ENCODE measurements around the gene SHROOM1. TPM values are rescaled to one million over a fixed set of nuclear protein-coding genes. Genes with fewer than 3 reads are reported as not detected.
A peak's percentile ranks its signal among the peaks of the same experiment; 100 is the strongest.

Gene SHROOM1
- total RNA-seq, 5 donors from 2014 or later (not counting 1 experiment from before 2014, with no cell fraction given) = 0.35 to 1.1 (median 0.62) TPM; not detected in 2

GRCh38 chr5:132838516-132839282 is 8.3 kb upstream of the SHROOM1 start:
- H3K27ac Mint-ChIP-seq = no peak overlapping the region
- no peaks in the 10 kb centered on the region for H3K36me3 ChIP-seq (ENCODE audit: control insufficient read depth in 2 of 2, extremely low read depth in 1 of 2, insufficient read depth in 1 of 2, low read length in 1 of 2)
- no peak for ATAC-seq (replicated peaks in 1 of 4)
- whole genome bisulfite sequencing (ENCODE audit: insufficient coverage) = 75% methylated on average over 3 of the region's 3 CpGs
- no peak for DNase-seq
- H3K4me3 Mint-ChIP-seq = no peak overlapping the region
- H3K4me3 ChIP-seq (ENCODE audit: control insufficient read depth in 1 of 2, extremely low read depth in 1 of 2, low read length in 1 of 2) = no peak overlapping the region
- H3K9me3 ChIP-seq = no peaks in the 10 kb centered on the region
- POLR2A ChIA-PET = no interaction called here
- CTCF ChIA-PET = no interaction called here
- H3K9me3 Mint-ChIP-seq = no peaks in the 10 kb centered on the region
- H3K4me1 ChIP-seq (ENCODE audit: control insufficient read depth in 1 of 2, extremely low read depth in 1 of 2, insufficient read depth in 2 of 2, low read length in 2 of 2) = no peaks in the 10 kb centered on the region
- H3K36me3 Mint-ChIP-seq = no peaks in the 10 kb centered on the region
- H3K4me1 Mint-ChIP-seq = no peaks in the 10 kb centered on the region
- H3K27ac ChIP-seq (ENCODE audit: low read length) = no peak overlapping the region
- peaks cover 0 to 4% of the 10 kb centered on the region in 2 experiments for H3K27me3 ChIP-seq (replicated peaks in 1 of 2; ENCODE audit: control insufficient read depth in 2 of 2, extremely low read depth in 1 of 2, insufficient read depth in 2 of 2, low read length in 1 of 2)
- H3K27me3 Mint-ChIP-seq = peaks cover 0 to 4% of the 10 kb centered on the region in 2 donors

DNA sequence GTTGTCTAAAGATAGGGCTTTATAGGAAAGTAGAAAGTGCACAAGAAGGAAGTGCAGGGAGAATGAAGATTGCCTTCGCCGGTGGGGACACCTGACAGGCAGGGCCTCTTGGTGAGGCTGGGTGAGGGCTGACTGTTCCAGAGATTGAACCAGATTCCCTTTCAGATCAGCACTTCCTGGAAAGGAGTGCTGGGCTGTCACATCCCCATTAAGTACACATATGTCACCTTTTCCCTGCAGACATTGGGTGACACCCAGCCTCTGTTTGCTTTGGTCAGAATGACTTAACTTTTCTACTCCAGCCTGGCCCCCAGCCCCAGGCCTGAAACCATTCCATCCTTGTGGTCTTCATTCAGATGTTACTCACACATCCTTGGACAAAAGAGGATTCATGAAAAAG is 7.4 kb upstream of the SHROOM1 start:
- Mint-ChIP-seq H3K36me3 (no peaks in the 10 kb centered on the region), H3K9me3 (no peaks in the 10 kb centered on the region), H3K27ac (no peak overlapping the region), H3K4me1 (no peaks in the 10 kb centered on the region), H3K27me3 (peaks cover under 1 to 4% of the 10 kb centered on the region in 2 donors), H3K4me3 (no peak overlapping the region)
- H3K36me3 ChIP-seq (ENCODE audit: control insufficient read depth in 2 of 2, extremely low read depth in 1 of 2, insufficient read depth in 1 of 2, low read length in 1 of 2) = no peaks in the 10 kb centered on the region
- no peak overlapping the region for H3K27ac ChIP-seq (ENCODE audit: low read length)
- WGBS (ENCODE audit: insufficient coverage) = 82% methylated on average over 2 of the region's 2 CpGs
- H3K27me3 ChIP-seq (replicated peaks in 1 of 2; ENCODE audit: control insufficient read depth in 2 of 2, extremely low read depth in 1 of 2, insufficient read depth in 2 of 2, low read length in 1 of 2) = peaks cover 0 to 4% of the 10 kb centered on the region in 2 experiments
- ChIA-PET CTCF (no interaction called here), POLR2A (no interaction called here)
- ATAC-seq (replicated peaks in 1 of 4) (no peak), DNase-seq (no peak)
- no peaks in the 10 kb centered on the region for H3K4me1 ChIP-seq (ENCODE audit: control insufficient read depth in 1 of 2, extremely low read depth in 1 of 2, insufficient read depth in 2 of 2, low read length in 2 of 2)
- no peak overlapping the region for H3K4me3 ChIP-seq (ENCODE audit: control insufficient read depth in 1 of 2, extremely low read depth in 1 of 2, low read length in 1 of 2)
- no peaks in the 10 kb centered on the region for H3K9me3 ChIP-seq

- Histone ChIP-seq H3K27ac (ENCODE audit: low read length) (no peak overlapping the region), H3K9me3 (no peaks in the 10 kb centered on the region), H3K27me3 (replicated peaks in 1 of 2; ENCODE audit: control insufficient read depth in 2 of 2, extremely low read depth in 1 of 2, insufficient read depth in 2 of 2, low read length in 1 of 2) (peaks cover 0 to 4% of the 10 kb centered on the region in 2 experiments), H3K4me1 (ENCODE audit: control insufficient read depth in 1 of 2, extremely low read depth in 1 of 2, insufficient read depth in 2 of 2, low read length in 2 of 2) (no peaks in the 10 kb centered on the region), H3K36me3 (ENCODE audit: control insufficient read depth in 2 of 2, extremely low read depth in 1 of 2, insufficient read depth in 1 of 2, low read length in 1 of 2) (no peaks in the 10 kb centered on the region), H3K4me3 (ENCODE audit: control insufficient read depth in 1 of 2, extremely low read depth in 1 of 2, low read length in 1 of 2) (no peak overlapping the region)
- Mint-ChIP-seq H3K27ac (no peak overlapping the region), H3K4me1 (no peaks in the 10 kb centered on the region), H3K27me3 (peaks cover 3 to 4% of the 10 kb centered on the region in 2 donors), H3K9me3 (no peaks in the 10 kb centered on the region), H3K4me3 (no peak overlapping the region), H3K36me3 (no peaks in the 10 kb centered on the region)
- no peak for DNase-seq
- WGBS (ENCODE audit: insufficient coverage) = no CpG with 5 or more reads among the region's 1 CpG
- POLR2A ChIA-PET = no interaction called here
- CTCF ChIA-PET = no interaction called here
- no peak for ATAC-seq (replicated peaks in 1 of 4)
These were observed 6.4 kb upstream of the SHROOM1 start for GRCh38 chr5:132836852-132837251.

DNA sequence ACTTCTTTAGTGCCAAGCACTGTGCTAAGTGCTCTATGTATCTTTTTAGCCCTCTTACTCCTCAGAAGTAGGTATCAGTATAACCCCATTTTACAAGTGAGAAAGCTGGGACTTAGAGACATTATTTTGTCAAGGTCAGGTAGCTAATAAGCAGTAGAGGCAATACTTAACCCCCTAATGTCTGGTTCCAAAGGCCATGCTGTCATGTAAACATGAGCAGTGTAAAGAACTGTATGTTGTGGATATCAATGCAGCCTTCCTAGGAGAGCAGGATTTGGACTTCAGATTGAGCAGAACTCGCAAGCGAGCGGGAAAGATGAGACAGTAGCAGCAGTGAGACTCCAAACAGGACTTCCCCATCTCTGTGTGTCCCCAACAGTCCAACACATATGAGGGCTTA is 3.6 kb upstream of the SHROOM1 start:
- no peak overlapping the region for H3K27ac Mint-ChIP-seq
- H3K4me3 Mint-ChIP-seq = no peak overlapping the region
- H3K9me3 ChIP-seq = no peaks in the 10 kb centered on the region
- no peaks in the 10 kb centered on the region for H3K9me3 Mint-ChIP-seq
- CTCF ChIA-PET = no interaction called here
- DNase-seq (no peak), ATAC-seq (replicated peaks in 1 of 4) (no peak)
- H3K36me3 ChIP-seq (ENCODE audit: control insufficient read depth in 2 of 2, extremely low read depth in 1 of 2, insufficient read depth in 1 of 2, low read length in 1 of 2) = no peaks in the 10 kb centered on the region
- H3K4me1 ChIP-seq (ENCODE audit: control insufficient read depth in 1 of 2, extremely low read depth in 1 of 2, insufficient read depth in 2 of 2, low read length in 2 of 2) = peaks cover 0 to 15% of the 10 kb centered on the region in 2 experiments
- no peak overlapping the region for H3K27ac ChIP-seq (ENCODE audit: low read length)
- peaks cover 14 to 22% of the 10 kb centered on the region in 2 donors for H3K27me3 Mint-ChIP-seq
- no CpG with 5 or more reads among the region's 3 CpGs for WGBS (ENCODE audit: insufficient coverage)
- H3K36me3 Mint-ChIP-seq = no peaks in the 10 kb centered on the region
- H3K4me3 ChIP-seq (ENCODE audit: control insufficient read depth in 1 of 2, extremely low read depth in 1 of 2, low read length in 1 of 2) = no peak overlapping the region
- peaks cover 10 to 15% (median 10%) of the 10 kb centered on the region in 3 donors for H3K4me1 Mint-ChIP-seq
- POLR2A ChIA-PET = interaction anchor here (0.6 kb wide), 2 partner anchors 16 to 218 kb away, joined by 3 to 8 read pairs; partner anchors contain the start of gene HSPA4 (in 1 of the 2)
- peaks cover 0 to 26% of the 10 kb centered on the region in 2 experiments for H3K27me3 ChIP-seq (replicated peaks in 1 of 2; ENCODE audit: control insufficient read depth in 2 of 2, extremely low read depth in 1 of 2, insufficient read depth in 2 of 2, low read length in 1 of 2)

- H3K9me3 ChIP-seq = no peaks in the 10 kb centered on the region
- no peak overlapping the region for H3K4me3 ChIP-seq (ENCODE audit: control insufficient read depth in 1 of 2, extremely low read depth in 1 of 2, low read length in 1 of 2)
- ATAC-seq (replicated peaks in 1 of 4) = no peak
- peaks cover 20 to 31% of the 10 kb centered on the region in 2 donors for H3K27me3 Mint-ChIP-seq
- no peaks in the 10 kb centered on the region for H3K36me3 ChIP-seq (ENCODE audit: control insufficient read depth in 2 of 2, extremely low read depth in 1 of 2, insufficient read depth in 1 of 2, low read length in 1 of 2)
- no peaks in the 10 kb centered on the region for H3K9me3 Mint-ChIP-seq
- ChIA-PET CTCF (interaction anchor here in 1 of 2 donors (0.7 to 1.2 kb wide), 2 partner anchors 12 to 405 kb away, joined by 4 read pairs; no protein-coding TSS in a partner anchor), POLR2A (no interaction called here)
- H3K27ac ChIP-seq (ENCODE audit: low read length) = no peak overlapping the region
- H3K27ac Mint-ChIP-seq = no peak overlapping the region
- peaks cover 10 to 17% (median 11%) of the 10 kb centered on the region in 3 donors for H3K4me1 Mint-ChIP-seq
- H3K27me3 ChIP-seq (replicated peaks in 1 of 2; ENCODE audit: control insufficient read depth in 2 of 2, extremely low read depth in 1 of 2, insufficient read depth in 2 of 2, low read length in 1 of 2) = peaks cover 2 to 39% of the 10 kb centered on the region in 2 experiments
- WGBS (ENCODE audit: insufficient coverage) = 87% methylated on average over 5 of the region's 5 CpGs
- no peak for DNase-seq
- peaks cover 0 to 15% of the 10 kb centered on the region in 2 experiments for H3K4me1 ChIP-seq (ENCODE audit: control insufficient read depth in 1 of 2, extremely low read depth in 1 of 2, insufficient read depth in 2 of 2, low read length in 2 of 2)
- H3K36me3 Mint-ChIP-seq = no peaks in the 10 kb centered on the region
- H3K4me3 Mint-ChIP-seq = peak overlapping the region in 1 of 3 donors; percentile 42
These were observed 2.2 kb upstream of the SHROOM1 start for GRCh38 chr5:132832612-132833011.

DNA sequence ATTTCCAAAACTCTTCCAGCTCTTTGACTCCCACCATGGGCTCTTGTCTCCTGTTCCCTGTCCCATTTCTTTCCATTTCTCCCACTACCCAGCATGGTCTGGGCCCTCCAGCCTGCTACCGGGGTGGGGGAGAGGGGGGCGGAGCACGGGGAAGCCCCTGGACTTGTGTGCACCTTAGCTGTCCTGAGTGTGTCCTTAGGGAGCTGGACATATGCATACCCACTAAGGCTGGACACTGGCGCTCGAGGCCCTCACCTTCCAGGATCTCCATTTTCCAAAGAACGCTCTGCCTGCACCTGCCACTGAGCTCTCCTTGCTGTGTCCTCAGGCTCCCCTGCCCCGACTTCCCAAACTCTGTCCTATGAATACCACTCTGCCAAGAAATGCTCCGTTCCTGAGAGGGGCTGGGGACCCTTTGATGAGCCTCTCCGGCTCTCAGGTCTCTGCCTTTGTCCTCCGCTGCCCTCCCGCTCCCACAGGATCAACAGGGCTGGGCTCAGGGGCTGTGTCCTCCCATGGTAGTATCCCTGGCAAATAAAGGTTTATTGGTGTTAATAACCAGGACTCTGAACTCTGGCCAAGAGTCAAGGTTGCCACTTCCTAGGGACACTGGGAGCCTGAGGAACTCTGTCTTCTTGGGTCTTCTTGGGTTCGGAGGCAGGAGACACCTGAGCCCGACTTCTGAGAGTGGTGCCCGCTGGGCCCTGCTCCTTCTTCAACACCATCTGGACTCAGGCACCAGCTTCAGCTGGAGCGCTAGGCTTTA is 831 bp upstream of the SHROOM1 start:
- DNase-seq (no peak), ATAC-seq (replicated peaks in 1 of 4) (no peak)
- CTCF ChIA-PET = no interaction called here
- Mint-ChIP-seq H3K4me1 (peaks cover 10 to 20% (median 11%) of the 10 kb centered on the region in 3 donors), H3K4me3 (peak overlapping the region; percentile 73 to 87 (median 77)), H3K9me3 (no peaks in the 10 kb centered on the region), H3K27ac (no peak overlapping the region), H3K36me3 (no peaks in the 10 kb centered on the region), H3K27me3 (peaks cover 34 to 44% of the 10 kb centered on the region in 2 donors)
- Histone ChIP-seq H3K9me3 (no peaks in the 10 kb centered on the region), H3K4me1 (ENCODE audit: control insufficient read depth in 1 of 2, extremely low read depth in 1 of 2, insufficient read depth in 2 of 2, low read length in 2 of 2) (peaks cover 0 to 15% of the 10 kb centered on the region in 2 experiments), H3K36me3 (ENCODE audit: control insufficient read depth in 2 of 2, extremely low read depth in 1 of 2, insufficient read depth in 1 of 2, low read length in 1 of 2) (no peaks in the 10 kb centered on the region), H3K4me3 (ENCODE audit: control insufficient read depth in 1 of 2, extremely low read depth in 1 of 2, low read length in 1 of 2) (no peak overlapping the region), H3K27me3 (replicated peaks in 1 of 2; ENCODE audit: control insufficient read depth in 2 of 2, extremely low read depth in 1 of 2, insufficient read depth in 2 of 2, low read length in 1 of 2) (peaks cover 3 to 47% of the 10 kb centered on the region in 2 experiments), H3K27ac (ENCODE audit: low read length) (no peak overlapping the region)
- POLR2A ChIA-PET = no interaction called here
- 94% methylated on average over 9 of the region's 15 CpGs for WGBS (ENCODE audit: insufficient coverage)

Measured in T-cell (primary cell).